GM23248 (cell line): ENCODE measurements around the gene LILRA6. TPM values are rescaled to one million over a fixed set of nuclear protein-coding genes. Genes with fewer than 3 reads are reported as not detected.

Experiments used
- DNase-seq: peaks from one replicate; pipeline ENCODE4 v3.0.0-alpha.2; 2015
- H2AFZ ChIP-seq: fragments of 200-600 bp; sonication (generic); 2 replicates; pipeline ENCODE4 v1.6.1; 2016; ENCODE audit warnings: antibody characterized with exemption
- H3F3A ChIP-seq: fragments of 200-600 bp; sonication (generic); 2 replicates; pipeline ENCODE4 v1.6.1; 2016; ENCODE audit warnings: mild to moderate bottlenecking, antibody characterized with exemption, mixed run types; ENCODE audit not compliant: insufficient read depth
- H3K27ac ChIP-seq: fragments of 200-600 bp; sonication (generic); 2 replicates; pipeline ENCODE4 v1.5.1; 2016; ENCODE audit warnings: mild to moderate bottlenecking
- H3K27me3 ChIP-seq: fragments of 200-600 bp; sonication (generic); replicated peaks from 2 replicates; pipeline ENCODE4 v1.6.1; 2016; ENCODE audit warnings: mild to moderate bottlenecking; ENCODE audit not compliant: insufficient read depth
- H3K36me3 ChIP-seq: fragments of 200-600 bp; sonication (generic); 2 replicates; pipeline ENCODE4 v1.6.1; 2016; ENCODE audit warnings: low read depth, mild to moderate bottlenecking
- H3K4me1 ChIP-seq: fragments of 200-600 bp; sonication (generic); 2 replicates; pipeline ENCODE4 v1.6.1; 2016; ENCODE audit warnings: mild to moderate bottlenecking; ENCODE audit not compliant: insufficient read depth
- H3K4me2 ChIP-seq: fragments of 200-600 bp; sonication (generic); one replicate; pipeline ENCODE4 v1.6.1; 2016; ENCODE audit warnings: mild to moderate bottlenecking; ENCODE audit not compliant: unreplicated experiment
- H3K4me3 ChIP-seq: fragments of 200-600 bp; sonication (generic); 2 replicates; pipeline ENCODE4 v1.5.1; 2016; ENCODE audit warnings: mild to moderate bottlenecking
- H3K79me2 ChIP-seq: fragments of 200-600 bp; sonication (generic); 2 replicates; pipeline ENCODE4 v1.6.1; 2016; ENCODE audit warnings: mild to moderate bottlenecking; ENCODE audit not compliant: insufficient read depth
- H3K9ac ChIP-seq: fragments of 200-600 bp; sonication (generic); 2 replicates; pipeline ENCODE4 v1.6.1; 2016; ENCODE audit warnings: mild to moderate bottlenecking
- H3K9me2 ChIP-seq: fragments of 200-600 bp; sonication (generic); 2 replicates; pipeline ENCODE4 v1.6.1; 2016; ENCODE audit warnings: mixed run types, mild to moderate bottlenecking, moderate library complexity; ENCODE audit not compliant: insufficient read depth
- H3K9me3 ChIP-seq: fragments of 200-600 bp; sonication (generic); one replicate; pipeline ENCODE4 v1.6.1; 2017; ENCODE audit warnings: low read depth
- H4K20me1 ChIP-seq: fragments of 200-600 bp; sonication (generic); 2 replicates; pipeline ENCODE4 v1.6.0; 2016; ENCODE audit not compliant: insufficient read depth
- EZH2 ChIP-seq: fragments of 200-600 bp; sonication (generic); IDR thresholded peaks from 2 replicates; pipeline ENCODE4 v1.6.1; 2018; ENCODE audit warnings: antibody characterized with exemption, mild to moderate bottlenecking; ENCODE audit not compliant: insufficient read depth, poor library complexity, severe bottlenecking
- EZH2phosphoT487 ChIP-seq: fragments of 200-600 bp; sonication (generic); IDR thresholded peaks from 2 replicates; pipeline ENCODE4 v1.6.1; 2018; ENCODE audit warnings: antibody characterized with exemption, moderate library complexity, mild to moderate bottlenecking, low read depth; ENCODE audit not compliant: insufficient read depth
- WGBS, 2 experiments: methylation state at CpG; one replicate each; pipeline ENCODE4 v1.1.6; 2015 to 2017; ENCODE audit warnings: low lambda C conversion rate in 2 of 2, low coverage in 1 of 2; ENCODE audit errors: missing lambda C conversion rate in 2 of 2; 5-methylcytosine and 5-hydroxymethylcytosine counted together
- in situ Hi-C: fragments of 300-500 bp; cut with MboI; formaldehyde crosslinking; loops from 2 replicates; pipeline ENCODE4 v1.15.0; 2020
- polyA plus RNA-seq: library from polyadenylated mRNA; unstranded; fragments of >200 nt; fragmentation: Nextera tagmentation; extraction: Ambion mirVana; gene quantifications from 2 replicates; pipeline ENCODE4 v1.2.1, GENCODE V29; 2016
- total RNA-seq: library from RNA; depleted of rRNA; stranded (reverse); fragments of >200 nt; shearing (Covaris generic); gene quantifications from 2 replicates; pipeline ENCODE4 v1.2.3, GENCODE V29; 2014

Gene LILRA6
- total and polyA plus RNA-seq, 2 experiments from 2014 or later, result not detected

DNA sequence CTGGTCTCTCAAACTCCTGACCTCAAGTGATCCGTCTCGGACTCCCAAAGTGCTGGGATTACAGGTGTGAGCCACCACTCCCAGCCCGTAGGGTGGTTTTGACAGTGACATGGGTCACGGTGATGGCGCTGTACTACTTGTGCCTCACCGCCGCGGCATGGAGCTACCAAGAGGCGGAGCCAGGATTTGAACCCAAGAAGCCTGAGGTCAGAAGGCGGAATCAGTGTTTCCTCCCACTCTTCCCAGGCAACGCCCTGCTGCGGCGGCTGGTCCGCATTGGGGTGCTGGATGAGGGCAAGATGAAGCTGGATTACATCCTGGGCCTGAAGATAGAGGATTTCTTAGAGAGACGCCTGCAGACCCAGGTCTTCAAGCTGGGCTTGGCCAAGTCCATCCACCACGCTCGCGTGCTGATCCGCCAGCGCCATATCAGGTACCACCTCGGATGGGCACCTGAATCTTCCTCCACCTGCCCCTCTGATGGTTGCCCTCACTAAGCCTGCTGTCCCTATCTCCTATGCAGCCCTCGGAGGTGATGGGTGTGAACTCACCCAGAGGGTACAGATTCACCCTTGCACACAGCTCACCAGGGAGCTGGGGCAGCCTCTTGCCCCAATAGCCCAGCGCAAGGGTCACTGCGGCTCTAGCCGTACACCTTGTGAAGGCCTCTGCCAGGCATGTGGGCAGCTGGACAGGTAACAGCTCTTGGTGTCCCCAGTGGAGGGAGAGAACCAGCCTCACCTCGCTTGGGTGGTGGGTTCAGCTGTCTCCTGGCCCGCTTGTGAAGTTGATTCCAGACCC lies 36.4 kb downstream of the LILRA6 start:
- no peak for TF ChIP-seq EZH2phosphoT487
- no peak for TF ChIP-seq EZH2
- Histone ChIP-seq H2AFZ (no peak overlapping the region), H3F3A (peaks cover 66% of the 10 kb centered on the region), H3K36me3 (peaks cover 42% of the 10 kb centered on the region), H3K79me2 (peaks cover 97% of the 10 kb centered on the region), H3K4me3 (no peak overlapping the region), H3K9ac (no peak overlapping the region), H3K4me2 (no peak overlapping the region), H3K27me3 (no peaks in the 10 kb centered on the region), H4K20me1 (peaks cover 39% of the 10 kb centered on the region; the same call in 1 of the 2 replicates), H3K4me1 (peaks cover 31% of the 10 kb centered on the region), H3K9me3 (no peaks in the 10 kb centered on the region), H3K27ac (no peak overlapping the region), H3K9me2 (no peaks in the 10 kb centered on the region)
- 89 to 91% methylated on average over 24 to 27 of the region's 27 CpGs for WGBS, 2 experiments
- in situ Hi-C loops, result no loop called here
- no peak for DNase-seq

DNA sequence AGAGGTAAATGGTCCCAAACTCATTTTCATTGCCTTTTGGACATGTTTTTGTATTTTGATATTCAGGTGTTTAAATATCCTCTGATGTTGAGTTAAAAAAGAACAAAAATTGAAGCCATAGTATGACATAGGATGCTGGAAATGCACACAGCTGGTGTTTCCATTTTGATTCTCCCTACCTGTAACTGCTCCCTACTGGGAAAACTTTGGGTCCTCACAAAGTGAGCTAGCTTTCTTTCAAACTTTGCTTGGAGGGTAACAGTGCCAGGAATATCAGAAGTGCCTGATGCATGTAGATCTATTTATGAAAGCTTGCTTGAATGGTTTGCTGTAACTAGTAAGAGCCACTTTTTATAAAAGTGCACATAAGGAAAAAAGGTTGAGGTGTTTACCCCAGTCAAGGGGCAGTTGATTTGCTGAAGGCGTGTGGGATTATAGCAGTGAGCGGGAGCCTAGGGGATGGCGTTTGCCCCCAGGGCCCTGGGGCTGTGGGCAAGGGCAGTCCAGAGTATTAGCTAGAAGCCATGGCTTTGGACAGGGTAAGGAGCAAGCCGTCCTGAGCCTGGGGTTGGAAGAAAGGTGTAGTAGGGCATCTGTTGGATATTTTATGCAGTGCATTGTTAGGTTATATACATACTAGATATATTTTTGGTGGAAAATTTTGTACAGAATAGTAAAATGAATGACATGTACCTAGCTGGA lies 37.7 kb downstream of the LILRA6 start:
- no peak for DNase-seq
- Histone ChIP-seq H3K79me2 (peaks cover 88% of the 10 kb centered on the region), H4K20me1 (peaks cover 39% of the 10 kb centered on the region; the same call in 1 of the 2 replicates), H3K9me2 (no peaks in the 10 kb centered on the region), H3K27ac (no peak overlapping the region), H3K4me3 (no peak overlapping the region), H3K36me3 (peaks cover 42% of the 10 kb centered on the region), H3K9me3 (no peaks in the 10 kb centered on the region), H2AFZ (no peak overlapping the region), H3K4me1 (peaks cover 31% of the 10 kb centered on the region), H3F3A (peaks cover 69% of the 10 kb centered on the region), H3K9ac (peak overlapping the region; percentile 97), H3K27me3 (no peaks in the 10 kb centered on the region), H3K4me2 (no peak overlapping the region)
- in situ Hi-C loops, result no loop called here
- TF ChIP-seq EZH2, result no peak
- TF ChIP-seq EZH2phosphoT487, result no peak
- WGBS, 2 experiments, result 94% methylated on average over 4 of the region's 4 CpGs

DNA sequence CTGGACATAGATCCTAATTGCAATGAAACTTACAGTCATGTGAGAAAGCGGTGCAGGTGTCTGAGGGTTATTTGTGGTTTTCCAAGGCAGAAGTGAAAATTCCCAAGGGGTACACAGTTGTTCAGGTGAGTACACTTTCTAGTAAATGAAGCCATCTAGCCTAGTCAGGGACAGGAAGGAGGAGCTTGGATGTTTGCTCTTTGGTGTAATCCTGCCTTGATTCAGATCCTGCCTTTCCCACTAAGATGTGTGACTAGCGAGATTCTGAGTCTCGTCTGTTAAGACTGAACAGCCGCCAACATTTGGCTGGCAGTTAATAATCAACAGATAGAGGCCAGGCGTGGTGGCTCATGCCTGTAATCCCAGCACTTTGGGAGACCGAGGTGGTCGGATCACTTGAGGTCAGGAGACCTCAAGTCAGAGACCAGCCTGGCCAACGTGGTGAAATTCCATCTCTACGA lies 39.4 kb downstream of the LILRA6 start:
- in situ Hi-C loops, result no loop called here
- DNase-seq, result peak; percentile 77
- no peak for TF ChIP-seq EZH2phosphoT487
- TF ChIP-seq EZH2, result no peak
- peaks cover 73% of the 10 kb centered on the region for H3K79me2 ChIP-seq
- H3K4me2 ChIP-seq, result peak overlapping the region; percentile 96
- H3K4me1 ChIP-seq, result peaks cover 21% of the 10 kb centered on the region
- H3K27me3 ChIP-seq, result no peaks in the 10 kb centered on the region
- peak overlapping the region; percentile 97 for H3K9ac ChIP-seq
- peak overlapping the region; percentile 24; the same call in 1 of the 2 replicates for H3K27ac ChIP-seq
- H3K4me3 ChIP-seq, result peak overlapping the region; percentile 93
- WGBS, 2 experiments, result 27 to 28% methylated on average over 9 of the region's 9 CpGs
- H3F3A ChIP-seq, result peaks cover 55% of the 10 kb centered on the region
- no peaks in the 10 kb centered on the region for H3K9me3 ChIP-seq
- H2AFZ ChIP-seq, result no peak overlapping the region
- H3K36me3 ChIP-seq, result peaks cover 38% of the 10 kb centered on the region
- H3K9me2 ChIP-seq, result no peaks in the 10 kb centered on the region
- H4K20me1 ChIP-seq, result peaks cover 30% of the 10 kb centered on the region; the same call in 1 of the 2 replicates

DNA sequence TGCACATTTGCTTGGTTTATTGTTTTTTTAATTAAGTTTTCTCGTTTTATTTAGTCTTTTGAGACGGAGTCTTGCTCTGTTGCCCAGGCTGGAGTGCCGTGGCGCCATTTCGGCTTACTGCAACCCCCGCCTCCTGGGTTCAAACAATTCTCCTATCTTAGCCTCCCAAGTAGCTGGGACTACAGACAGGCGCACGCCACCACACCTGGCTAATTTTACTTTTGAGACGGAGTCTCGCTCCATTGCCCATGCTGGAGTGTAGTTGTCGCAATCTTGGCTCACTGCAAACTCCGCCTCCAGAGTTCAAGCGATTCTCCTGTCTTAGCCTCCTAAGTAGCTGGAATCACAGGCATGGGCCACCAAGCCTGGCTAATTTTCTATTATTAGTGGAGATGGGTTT lies 40.6 kb downstream of the LILRA6 start:
- H4K20me1 ChIP-seq, result peaks cover 28% of the 10 kb centered on the region; the same call in 1 of the 2 replicates

More for the DNA sequence above, 40.6 kb downstream of the LILRA6 start:
- Histone ChIP-seq H3K9ac (peak overlapping the region; percentile 97), H3K4me1 (peaks cover 21% of the 10 kb centered on the region), H3K27ac (peak overlapping the region; percentile 97), H3F3A (peaks cover 45% of the 10 kb centered on the region), H3K79me2 (peaks cover 61% of the 10 kb centered on the region), H3K27me3 (no peaks in the 10 kb centered on the region), H3K4me2 (peak overlapping the region; percentile 96), H3K4me3 (peak overlapping the region; percentile 93), H3K9me2 (no peaks in the 10 kb centered on the region), H2AFZ (no peak overlapping the region), H3K9me3 (no peaks in the 10 kb centered on the region), H3K36me3 (peaks cover 33% of the 10 kb centered on the region)
- WGBS, 2 experiments, result 41 to 49% methylated on average over 12 to 13 of the region's 13 CpGs
- no peak for DNase-seq
- in situ Hi-C loops, result no loop called here
- no peak for TF ChIP-seq EZH2
- no peak for TF ChIP-seq EZH2phosphoT487
